GM20431 (cell line): Measurements from ENCODE around the gene RASSF4.

Experiments
- in situ Hi-C: fragments of 300-500 bp; cut with MseI, MboI; formaldehyde crosslinking; loops from one replicate; pipeline ENCODE4 v1.15.0; 2020; ENCODE audit warnings: low sequenced_read_pairs; ENCODE audit not compliant: unreplicated experiment

RASSF4 gene

DNA sequence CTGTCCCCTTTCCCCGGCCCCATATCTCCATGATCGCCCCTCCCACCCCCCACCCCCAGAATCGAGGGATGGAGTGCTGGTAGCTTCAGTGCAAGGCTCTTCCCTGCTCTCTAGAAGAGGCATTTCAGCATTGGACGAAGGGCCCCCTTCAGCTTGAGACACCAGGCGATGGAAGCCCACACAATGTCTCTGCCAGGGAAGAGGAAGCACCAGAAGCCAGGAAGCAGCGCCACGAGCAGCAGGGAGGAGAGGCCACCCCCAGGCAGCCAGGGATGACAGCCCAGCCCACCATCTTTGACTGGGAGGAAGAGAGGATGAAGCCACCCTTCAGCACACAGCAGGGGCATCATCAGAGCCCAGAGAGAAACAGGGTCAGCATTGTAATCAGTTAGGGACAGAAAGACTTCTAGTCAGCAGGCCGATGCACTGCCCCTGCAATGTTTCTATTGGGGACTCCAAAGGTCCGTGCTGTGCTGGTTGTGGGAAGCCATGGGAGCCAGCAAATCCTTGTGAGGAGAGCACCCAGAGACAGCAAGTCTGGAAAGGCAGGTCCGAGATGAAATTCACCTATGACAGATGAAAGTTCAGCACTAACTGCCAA, 32.8 kb upstream of the RASSF4 start:
- in situ Hi-C loops: loop anchor here (10.0 kb wide), 1 partner anchor 48 kb away; the partner anchor contains the start of gene DEPP1

DNA sequence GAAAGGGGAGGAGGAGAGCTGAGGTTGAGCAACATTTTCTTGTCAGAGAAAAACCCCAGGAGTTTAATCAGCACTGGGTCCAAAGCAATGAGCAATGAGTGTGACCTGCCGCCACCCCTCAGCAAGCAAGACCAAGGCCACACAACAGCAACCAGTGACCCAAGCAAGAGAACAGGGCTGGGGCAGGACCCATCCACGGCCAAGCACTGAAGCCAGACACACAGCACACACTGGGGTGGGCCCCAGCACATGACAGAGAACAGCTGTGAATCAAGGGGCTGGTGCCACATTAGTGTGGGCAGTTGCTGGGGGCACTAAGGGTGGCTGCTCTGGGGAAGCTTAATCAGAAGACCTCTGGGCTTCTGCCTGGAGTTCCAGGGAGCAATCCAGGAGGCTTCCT, 32.2 kb upstream of the RASSF4 start:
- in situ Hi-C loops: loop anchor here (10.0 kb wide), 1 partner anchor 47 kb away; the partner anchor contains the start of gene DEPP1

DNA sequence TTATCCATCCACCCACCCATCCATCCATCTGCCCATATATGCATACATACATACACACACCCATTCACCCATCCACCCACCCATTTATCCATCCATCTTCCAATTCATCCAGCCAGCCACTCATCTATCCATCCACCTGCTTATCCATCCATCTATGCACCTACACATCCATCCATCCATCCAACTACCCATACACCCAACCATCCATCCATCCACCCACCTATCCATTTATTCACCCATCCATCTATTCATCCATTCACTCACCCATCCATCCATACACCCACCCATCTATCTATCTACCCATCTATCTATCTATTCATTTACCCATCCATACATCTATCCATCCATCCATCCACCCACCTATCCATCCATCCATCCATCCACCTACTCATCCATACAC, 31.1 kb upstream of the RASSF4 start:
- in situ Hi-C loops: loop anchor here (10.0 kb wide), 1 partner anchor 46 kb away; the partner anchor contains the start of gene DEPP1

DNA sequence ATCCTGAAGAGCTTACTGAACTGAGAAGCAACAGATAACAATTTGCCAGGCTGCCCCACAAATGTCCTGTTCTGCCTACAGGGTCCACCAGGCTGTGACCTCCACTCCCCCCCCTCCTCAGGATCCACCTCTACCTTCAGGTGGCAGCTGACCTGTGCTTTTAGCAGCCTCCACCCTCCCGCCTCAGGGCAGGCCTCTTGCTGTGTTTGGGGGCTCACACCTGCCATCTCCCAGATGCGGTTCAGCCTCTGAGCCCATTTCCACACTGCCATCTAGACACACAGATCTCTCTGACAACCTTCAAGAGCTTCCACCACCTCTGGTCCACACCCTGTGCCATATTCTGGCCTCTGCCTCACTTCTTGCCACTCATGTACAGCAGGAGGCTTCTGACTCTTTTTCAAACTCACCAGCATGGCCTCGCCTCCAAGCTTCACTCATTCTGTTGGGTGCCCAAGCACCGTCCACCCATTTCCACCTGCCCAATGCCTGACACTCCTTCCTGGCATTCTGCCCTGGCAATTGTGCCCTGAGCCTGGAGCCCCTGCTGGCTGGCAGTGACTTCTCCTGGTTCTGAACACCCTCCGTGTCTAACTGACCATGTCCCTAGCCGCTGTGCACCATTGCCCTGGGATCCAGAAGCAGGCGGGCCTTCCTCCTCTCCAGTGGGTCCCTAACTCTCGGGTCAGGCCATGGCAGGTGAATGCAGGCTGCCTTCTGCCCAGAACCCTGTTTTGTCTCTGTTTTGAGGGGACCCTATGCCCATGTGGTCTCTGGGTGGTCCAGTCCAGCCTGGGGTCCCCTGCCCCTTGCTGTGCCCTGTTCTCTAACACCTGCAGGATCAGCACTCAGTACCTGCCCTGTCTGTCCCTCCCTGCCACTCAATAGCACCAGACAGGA, 30.0 kb upstream of the RASSF4 start:
- in situ Hi-C loops: loop anchor here (10.0 kb wide), 1 partner anchor 45 kb away; the partner anchor contains the start of gene DEPP1

DNA sequence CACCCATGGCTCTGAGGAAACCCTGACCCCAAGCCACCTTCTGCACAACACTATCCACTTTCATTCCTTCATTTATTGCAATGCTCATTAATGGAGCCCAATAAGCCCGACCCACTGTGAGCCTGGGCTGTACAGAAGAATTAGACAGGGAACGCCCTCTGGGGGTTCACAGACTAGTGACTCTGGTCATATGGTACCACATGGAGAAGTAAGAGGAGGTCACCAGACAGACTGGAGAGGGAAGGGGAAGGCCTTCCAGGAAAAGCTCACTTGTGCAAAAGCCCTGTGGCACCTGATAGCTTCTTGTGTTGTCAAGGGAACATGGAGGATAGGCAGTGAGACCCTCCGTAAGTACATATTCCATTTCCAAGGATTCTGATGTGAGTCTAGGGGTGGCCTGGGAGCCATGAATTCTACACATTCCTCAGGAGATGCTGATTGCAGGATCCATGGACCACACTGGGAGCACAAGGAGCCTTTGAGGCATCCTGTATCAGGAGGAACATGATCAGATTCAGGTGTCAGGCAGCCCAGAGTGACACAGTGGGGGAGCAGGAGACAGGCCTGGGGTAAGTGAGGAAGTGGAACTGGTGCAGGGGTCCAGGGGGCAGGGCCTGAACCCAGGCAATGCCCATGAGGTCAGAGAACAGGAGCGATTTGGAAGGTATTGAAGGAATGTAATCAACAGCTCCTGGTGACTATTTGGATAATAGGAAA, 28.5 kb upstream of the RASSF4 start:
- in situ Hi-C loops: no loop called here

DNA sequence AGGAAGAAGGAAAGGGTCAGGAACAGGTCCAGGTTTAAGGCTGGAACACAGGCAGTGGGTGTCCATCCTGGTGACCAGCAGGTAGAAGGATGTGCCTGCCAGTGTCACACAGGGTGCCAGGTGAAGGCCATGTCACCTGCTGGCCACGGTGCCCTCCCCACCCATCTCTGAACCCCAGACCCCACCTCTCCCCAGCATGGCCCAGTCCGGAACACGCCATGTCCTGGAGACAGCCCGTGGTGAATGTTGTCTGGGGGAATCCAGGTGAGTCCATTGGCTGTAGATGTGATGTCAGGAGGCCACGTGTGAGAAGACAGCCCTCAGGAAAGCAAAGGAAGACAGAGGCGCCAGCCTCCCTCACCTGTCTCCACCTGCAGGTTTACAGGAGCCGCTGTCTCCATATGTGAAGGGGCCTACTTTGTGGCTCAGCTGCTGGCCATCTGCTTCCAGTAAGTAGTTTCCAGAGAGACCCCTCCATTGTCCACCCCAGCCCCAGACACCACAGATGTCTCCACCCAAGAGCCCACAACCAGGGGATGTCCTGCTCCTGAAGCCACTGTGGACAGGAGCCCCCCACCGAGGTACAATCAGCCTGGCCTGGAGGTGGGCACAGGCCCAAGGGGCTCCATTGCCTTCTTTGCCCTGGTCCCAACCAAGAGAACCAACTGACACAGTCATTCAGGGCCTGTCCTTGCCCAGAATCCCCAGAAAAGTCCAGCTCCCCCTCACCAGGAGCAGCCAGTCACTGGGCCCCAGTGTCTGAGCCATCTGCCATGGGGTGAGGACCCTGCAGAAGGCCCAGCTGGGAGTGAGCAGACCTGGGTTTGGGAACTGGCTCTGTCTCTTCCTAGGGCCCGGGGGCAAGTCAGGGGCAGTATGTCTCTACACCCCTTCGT, 27.7 kb upstream of the RASSF4 start:
- in situ Hi-C loops: no loop called here

DNA sequence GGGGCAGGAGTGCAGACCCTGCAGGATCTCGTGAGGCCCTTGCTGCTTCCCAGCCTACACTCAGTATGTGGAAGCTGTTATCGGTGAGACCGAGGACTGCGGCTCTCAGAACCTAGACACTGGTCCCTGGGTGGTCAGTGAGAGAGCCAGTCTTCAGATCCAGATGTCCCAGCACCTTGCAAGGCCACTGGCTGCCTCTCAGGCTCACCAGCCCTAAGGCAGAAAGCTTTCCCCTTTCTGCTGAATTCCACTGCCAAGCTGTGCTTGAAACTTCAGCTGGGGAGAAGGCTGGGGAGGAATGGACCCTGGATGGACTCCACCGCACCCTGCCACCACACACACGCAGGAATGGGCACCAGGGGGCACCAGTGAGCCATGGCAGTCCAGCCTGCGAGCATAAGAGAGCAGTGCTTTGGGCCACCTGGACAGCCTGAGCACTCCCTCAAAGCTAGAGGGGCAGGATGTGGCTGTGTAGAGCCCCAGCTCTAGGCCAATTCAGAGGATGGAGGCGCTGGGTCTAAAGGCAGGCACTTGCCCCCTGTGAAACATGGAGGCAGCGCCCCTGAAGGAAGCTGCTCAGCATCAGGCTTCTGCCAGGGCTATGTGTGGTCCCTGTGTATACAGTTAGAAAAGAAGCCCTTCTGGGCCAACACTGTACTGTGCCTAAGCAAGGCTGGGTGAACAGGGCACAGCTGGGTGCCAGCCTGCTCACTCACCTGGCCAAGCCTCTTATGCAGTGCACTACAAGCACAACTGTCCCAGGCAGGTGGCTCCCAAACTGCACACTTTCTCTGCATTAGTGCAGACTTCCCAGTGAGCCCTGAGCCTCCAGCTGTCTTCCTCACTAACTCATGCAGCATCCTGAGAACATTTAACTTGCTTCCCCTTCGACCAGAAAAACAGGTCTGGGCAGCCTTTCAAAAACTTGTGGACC, 26.8 kb upstream of the RASSF4 start:
- in situ Hi-C loops: no loop called here

DNA sequence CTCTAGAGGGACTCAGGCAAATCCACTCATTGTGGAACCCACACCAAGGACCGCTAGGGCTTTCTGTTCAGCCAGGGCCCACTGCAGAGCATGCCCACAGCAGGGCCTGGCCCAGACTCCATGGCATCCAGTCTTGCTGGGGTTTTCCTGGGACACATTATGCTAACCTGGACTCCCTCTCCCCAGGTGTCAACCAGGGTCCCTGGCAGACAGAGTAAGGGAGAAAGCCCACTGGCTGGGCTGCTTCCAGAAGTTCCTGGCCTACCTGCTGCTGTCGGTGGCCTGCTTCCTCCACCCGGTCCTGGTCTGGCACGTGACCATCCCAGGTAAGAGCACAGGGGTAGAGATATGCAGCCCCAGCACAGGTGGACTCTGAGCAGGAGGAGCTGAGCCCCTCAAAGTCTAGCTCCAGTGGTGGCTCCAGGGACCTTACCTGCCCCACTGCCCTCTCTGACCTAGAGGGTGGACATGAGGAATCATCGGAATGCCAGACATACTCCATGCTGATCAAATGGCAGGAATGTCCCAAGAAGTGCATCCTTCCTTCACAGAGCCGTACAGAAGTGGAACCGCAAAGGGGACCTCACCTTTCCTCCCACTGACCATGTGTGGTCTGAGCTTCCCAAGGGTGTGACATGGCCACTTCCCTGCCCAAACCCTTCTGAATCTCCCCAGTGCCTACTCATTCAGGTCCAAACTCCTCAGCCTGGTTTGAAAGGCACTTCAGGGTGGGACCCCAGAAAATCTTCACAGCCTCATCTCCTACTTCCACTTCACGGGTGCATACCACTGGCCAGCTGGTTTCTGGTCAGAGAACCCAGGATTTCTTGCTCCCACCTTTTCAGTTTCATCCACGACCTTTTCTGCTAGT, 25.9 kb upstream of the RASSF4 start:
- in situ Hi-C loops: no loop called here

DNA sequence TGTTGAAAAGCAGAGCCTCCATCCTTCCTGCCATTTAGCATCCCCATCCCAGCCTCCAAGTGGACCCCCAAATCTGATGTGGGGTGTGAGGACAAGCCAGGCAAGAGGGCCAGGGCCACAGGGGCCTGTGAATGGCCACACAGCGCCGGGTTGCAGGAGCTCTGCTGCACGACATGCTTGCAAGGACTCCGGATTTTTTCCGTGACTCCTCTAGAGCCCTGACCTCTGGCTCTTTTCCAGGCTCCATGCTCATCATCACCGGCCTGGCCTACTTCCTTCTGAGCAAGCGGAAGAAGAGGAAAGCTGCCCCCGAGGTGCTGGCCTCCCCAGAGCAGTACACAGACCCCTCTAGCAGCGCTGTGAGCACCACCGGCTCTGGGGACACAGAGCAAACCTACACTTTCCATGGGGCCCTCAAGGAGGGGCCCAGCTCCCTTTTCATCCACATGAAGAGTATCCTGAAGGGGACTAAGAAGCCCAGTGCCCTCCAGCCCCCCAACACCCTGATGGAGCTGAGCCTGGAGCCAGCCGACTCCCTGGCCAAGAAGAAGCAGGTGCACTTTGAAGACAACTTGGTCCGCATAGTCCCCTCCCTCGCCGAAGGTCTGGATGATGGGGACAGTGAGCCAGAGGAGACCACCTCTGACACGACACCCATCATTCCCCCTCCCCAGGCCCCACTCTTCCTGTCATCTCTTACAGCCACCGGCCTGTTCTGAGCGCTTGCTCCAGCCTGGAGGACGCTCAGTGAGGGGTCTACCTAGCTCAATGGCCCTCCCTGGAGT, 25.0 kb upstream of the RASSF4 start:
- in situ Hi-C loops: no loop called here

DNA sequence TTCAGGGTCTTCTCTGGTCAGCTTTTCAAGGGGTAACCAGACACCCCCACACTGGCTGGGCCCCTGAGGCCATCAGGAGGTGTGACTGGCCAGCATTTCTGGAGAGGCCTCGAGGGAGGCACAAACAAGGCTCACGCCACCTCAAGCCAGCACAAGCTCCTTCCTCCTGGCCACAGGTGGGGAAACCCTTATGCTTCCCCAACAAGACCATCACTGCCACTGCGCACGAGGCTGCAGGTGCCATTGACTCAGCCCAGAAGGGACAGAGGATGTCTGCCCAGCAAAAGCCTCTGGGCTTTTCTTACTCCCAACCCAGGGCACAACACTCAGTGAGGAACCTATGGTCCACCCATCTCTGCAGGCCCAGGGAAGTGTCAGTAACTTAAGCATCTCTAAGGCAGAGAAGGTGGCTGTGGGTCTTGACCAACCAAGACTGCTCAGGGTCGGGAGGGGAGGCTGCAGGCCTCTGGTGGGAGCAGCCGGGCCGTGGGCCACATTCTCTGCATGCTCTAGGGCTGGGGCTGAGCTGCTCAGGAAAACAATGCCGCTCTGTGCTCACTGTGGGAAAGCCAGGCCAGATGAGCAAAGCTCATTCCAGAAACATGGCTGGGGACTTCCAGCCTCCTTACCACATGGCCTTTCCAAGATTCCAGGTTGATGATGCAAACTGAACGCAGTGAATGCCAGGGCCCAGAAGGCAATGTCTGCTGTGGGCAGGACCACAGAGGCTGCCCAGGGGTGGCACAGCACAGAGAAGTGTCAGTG, 24.2 kb upstream of the RASSF4 start:
- in situ Hi-C loops: no loop called here

DNA sequence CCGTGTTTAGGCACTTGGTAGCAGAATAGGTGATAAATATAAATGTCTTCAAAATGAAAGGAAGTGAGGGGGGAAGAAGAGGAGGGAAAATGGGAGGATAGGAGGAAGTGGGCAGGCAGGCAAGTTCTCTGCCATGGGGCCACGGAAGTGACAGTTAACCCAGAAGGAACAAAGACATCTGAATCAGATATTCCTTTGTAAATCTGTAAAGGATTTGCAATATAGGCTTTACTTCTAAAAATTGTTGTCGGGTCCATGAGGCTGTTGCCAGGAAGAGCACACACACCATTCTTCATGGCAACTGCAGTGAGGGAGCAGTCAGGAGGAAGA, 23.7 kb upstream of the RASSF4 start:
- in situ Hi-C loops: no loop called here

DNA sequence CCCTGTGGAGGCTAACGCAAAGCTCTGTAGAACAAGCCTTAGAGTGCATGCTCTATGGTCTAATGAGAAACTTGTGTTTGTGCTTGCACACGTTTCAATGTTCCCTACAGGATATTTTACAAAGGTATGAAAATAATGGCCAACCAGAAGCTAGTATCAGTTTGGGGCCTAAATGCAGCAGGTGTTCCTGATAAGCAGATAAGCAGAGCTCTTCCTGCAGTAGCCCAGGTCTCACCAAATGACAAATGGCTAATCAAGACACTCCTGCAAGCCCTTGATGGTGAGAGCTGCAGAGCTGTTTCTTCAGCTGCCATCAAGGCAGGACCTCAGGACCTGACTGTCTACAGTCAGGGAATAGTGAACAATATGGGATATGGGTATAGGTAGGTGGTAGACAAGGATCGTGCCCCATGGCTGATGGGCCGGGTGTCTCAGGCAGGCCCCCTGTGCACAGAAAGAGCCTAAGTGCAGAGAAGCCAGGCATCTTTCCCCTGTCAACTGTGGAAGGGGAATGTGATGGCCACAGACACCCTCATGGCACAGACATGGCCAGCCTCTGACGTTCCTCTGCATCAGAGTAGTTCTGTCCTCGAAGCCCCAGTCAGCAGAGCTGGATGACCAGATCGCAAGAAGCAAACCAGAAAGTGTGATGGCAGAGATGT, 23.2 kb upstream of the RASSF4 start:
- in situ Hi-C loops: no loop called here

DNA sequence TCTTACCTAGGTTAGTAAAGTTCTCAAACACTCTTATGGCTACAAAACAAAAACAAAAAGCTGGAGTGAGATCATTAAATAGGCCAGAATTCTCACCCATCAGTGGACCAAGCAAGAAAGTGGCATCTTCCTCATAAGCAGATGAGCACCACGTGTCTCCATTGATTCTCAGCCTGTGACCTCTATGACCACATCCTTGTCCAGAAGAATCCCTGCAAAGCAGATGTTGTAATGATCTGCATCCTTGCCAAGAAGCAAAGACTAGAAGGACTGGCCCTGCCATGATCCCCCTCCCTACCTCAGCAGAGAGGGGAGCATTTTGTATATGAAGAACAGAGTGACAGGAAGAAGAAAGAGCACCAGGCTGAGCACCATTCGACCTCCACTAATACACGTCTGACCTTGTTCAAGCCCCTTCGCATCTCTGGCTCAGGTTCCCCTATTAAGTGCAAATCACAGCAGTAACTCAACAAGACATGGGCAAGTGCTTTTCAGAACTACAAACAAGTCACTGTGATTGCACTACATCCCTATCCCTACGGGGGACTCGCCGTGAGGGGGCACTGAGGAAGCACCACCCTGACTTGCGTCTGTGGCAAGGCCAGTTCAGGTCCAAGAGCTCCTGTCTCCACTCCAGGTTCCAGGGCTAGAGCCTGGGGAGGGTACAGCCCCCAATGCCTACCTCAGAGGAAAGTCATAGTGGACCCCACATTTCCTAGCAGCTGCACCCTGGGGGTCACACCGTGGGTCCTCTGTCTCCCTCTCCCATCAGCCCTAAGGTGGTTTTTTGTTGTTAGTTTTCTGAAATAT, 22.2 kb upstream of the RASSF4 start:
- in situ Hi-C loops: no loop called here

DNA sequence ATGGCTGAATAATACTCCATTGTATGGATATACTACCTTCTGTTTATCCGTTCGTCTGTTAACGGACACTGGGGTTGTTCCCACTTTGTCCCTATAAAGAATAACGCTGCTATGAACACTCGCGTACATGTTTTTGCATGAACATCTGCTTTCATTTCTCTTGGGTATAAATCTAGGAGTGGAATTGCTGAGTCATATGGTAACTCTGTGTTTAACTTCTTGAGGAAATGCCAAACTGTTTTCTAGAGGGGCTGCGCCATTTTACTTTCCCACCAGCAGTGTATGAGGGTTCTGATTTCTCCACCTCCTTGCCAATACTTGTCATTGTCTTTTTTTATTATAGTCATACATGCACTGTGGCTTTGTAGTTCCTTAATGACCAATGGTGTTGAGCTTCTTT, 20.6 kb upstream of the RASSF4 start:
- in situ Hi-C loops: no loop called here

DNA sequence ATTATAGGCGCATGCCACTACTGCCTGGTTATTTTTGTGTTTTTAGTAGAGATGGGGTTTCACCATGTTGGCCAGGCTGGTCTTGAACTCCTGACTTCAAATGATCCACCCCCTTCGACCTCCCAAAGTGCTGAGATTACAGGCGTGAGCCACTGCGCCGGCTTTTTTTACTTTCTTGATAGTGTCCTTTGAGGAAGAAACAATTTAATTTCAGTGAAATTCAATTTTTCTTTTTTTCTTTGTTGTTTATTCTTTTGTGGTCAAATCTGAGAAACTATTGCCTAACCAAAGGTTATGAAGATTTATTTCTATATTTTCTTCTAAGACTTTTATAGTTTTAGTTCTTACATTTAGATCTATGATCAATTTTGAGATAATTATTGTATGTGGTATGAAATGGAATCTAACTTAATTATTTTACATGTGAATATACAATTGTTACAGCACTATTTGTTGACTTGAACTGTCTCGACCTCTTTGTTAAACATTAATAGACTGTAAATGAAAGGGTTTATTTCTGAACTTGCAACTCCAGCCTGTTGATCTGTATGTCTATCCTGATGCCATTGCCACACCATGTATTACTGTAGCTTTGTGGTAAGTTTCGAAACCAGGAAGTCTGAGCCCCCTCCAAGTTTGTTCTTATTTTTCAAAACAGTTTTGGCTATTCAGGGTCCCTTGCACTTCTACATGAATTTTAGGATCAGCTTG, 19.8 kb upstream of the RASSF4 start:
- in situ Hi-C loops: no loop called here
